Lower leg skin (tissue), 3 donors: ENCODE measurements around the gene ACVRL1.

Source experiments
- CTCF ChIP-seq, 3 donors: fragments of 450-650 bp; IDR thresholded peaks; one replicate each; pipeline ENCODE4 v1.5.1; 2016; ENCODE audit warnings: antibody characterized with exemption in 3 of 3, mild to moderate bottlenecking in 3 of 3, moderate library complexity in 2 of 3
- POLR2A ChIP-seq, 2 donors: fragments of 450-650 bp; IDR thresholded peaks; one replicate each; pipeline ENCODE4 v1.6.1; 2016 to 2017; ENCODE audit warnings: antibody characterized with exemption in 2 of 2, mild to moderate bottlenecking in 1 of 2, moderate library complexity in 1 of 2

- no peak for TF ChIP-seq POLR2A (IDR thresholded peaks at IDR 0.05)
- TF ChIP-seq CTCF (IDR thresholded peaks at IDR 0.05) = no peak
These were observed 62.3 kb downstream of the ACVRL1 start for GRCh38 chr12:51969643-51970042.
